HEK293 (cell line): Measurements from ENCODE around the gene ACTL8.

ENCODE experiments used
- ZNF48 ChIP-seq: fragments of 450-650 bp; formaldehyde crosslinking; IDR thresholded peaks from 2 replicates; pipeline ENCODE4 v1.5.1; 2016; ENCODE audit warnings: missing biosample characterization, missing genetic modification characterization
- ZSCAN16 ChIP-seq: fragments of 450-650 bp; formaldehyde crosslinking; IDR thresholded peaks from 2 replicates; pipeline ENCODE4 v1.5.1; 2016; ENCODE audit warnings: missing biosample characterization, missing genetic modification characterization

GRCh38 chr1:17744666-17745478 is 10.3 kb upstream of the ACTL8 start:
- TF ChIP-seq ZNF48, result no peak
- no peak for TF ChIP-seq ZSCAN16 (tag by site-specific recombination)
